IMR-90 (cell line): Measurements from ENCODE around the gene PCGF2. TPM values are rescaled to one million over a fixed set of nuclear protein-coding genes. Genes with fewer than 3 reads are reported as not detected.
A peak's percentile ranks its signal among the peaks of the same experiment; 100 is the strongest.

ENCODE experiments used
- ATAC-seq: fragments of 200-7000 bp; cut with Tn5 transposase; 2 replicates; pipeline ENCODE4 v1.9.1; 2020; ENCODE audit warnings: low read depth, mild to moderate bottlenecking, moderate library complexity
- BruUV-seq: library from RNA; stranded (reverse); fragments of 400-500 nt; replicated peaks from 2 replicates; lab custom pipeline; 2021; lab: Mats Ljungman, UMichigan
- CTCF ChIA-PET: fragments of 300-600 bp; formaldehyde crosslinking; extraction: SDS; loops from one replicate; lab custom pipeline; 2021; ENCODE audit warnings: antibody characterized with exemption; lab: Yijun Ruan, JAX
- POLR2A ChIA-PET: fragments of 300-600 bp; sonication (Branson Sonifier 250); formaldehyde crosslinking; loops from one replicate; lab custom pipeline; 2022; ENCODE audit warnings: antibody characterized with exemption; ENCODE audit not compliant: unreplicated experiment; lab: Charles Lee
- DNase-seq: peaks from one replicate; pipeline ENCODE4 v3.0.0; 2013
- H2AFZ ChIP-seq: replicated peaks from 2 replicates; pipeline ENCODE3; 2013; ENCODE audit warnings: low read length, mild to moderate bottlenecking; ENCODE audit not compliant: poor library complexity
- H2AK5ac ChIP-seq: 2 replicates; pipeline ENCODE4 v1.6.1; 2013; ENCODE audit warnings: low read depth, low read length, inconsistent platforms
- H2AK9ac ChIP-seq: replicated peaks from 2 replicates; pipeline ENCODE3; 2013; ENCODE audit warnings: mild to moderate bottlenecking, low read depth, low read length, moderate library complexity; ENCODE audit not compliant: poor library complexity
- H2BK120ac ChIP-seq: 2 replicates; pipeline ENCODE4 v1.6.1; 2013; ENCODE audit warnings: low read depth, low read length, inconsistent platforms
- H2BK15ac ChIP-seq: 3 replicates; pipeline ENCODE4 v1.6.1; 2013; ENCODE audit warnings: low read depth, low read length, inconsistent platforms
- H2BK20ac ChIP-seq: 2 replicates; pipeline ENCODE4 v1.6.1; 2013; ENCODE audit warnings: low read depth, mild to moderate bottlenecking, inconsistent platforms, low read length, moderate library complexity
- H2BK5ac ChIP-seq: 2 replicates; pipeline ENCODE4 v1.6.1; 2013; ENCODE audit warnings: mild to moderate bottlenecking, low read depth, low read length, inconsistent platforms; ENCODE audit not compliant: poor library complexity, severe bottlenecking
- H3K14ac ChIP-seq: replicated peaks from 2 replicates; pipeline ENCODE4 v1.6.1; 2013; ENCODE audit warnings: low read depth, low read length, inconsistent platforms
- H3K18ac ChIP-seq: 2 replicates; pipeline ENCODE4 v1.6.1; 2013; ENCODE audit warnings: low read depth, low read length, control low read depth
- H3K23ac ChIP-seq: 2 replicates; pipeline ENCODE4 v1.6.1; 2013; ENCODE audit warnings: low read depth, low read length, inconsistent platforms
- H3K27ac ChIP-seq: 2 replicates; pipeline ENCODE4 v1.5.1; 2013; ENCODE audit warnings: mild to moderate bottlenecking, control low read depth, low read length; ENCODE audit not compliant: insufficient read depth
- H3K27me3 ChIP-seq: 2 replicates; pipeline ENCODE4 v1.6.1; 2013; ENCODE audit warnings: low read length; ENCODE audit not compliant: control insufficient read depth, insufficient read depth
- H3K36me3 ChIP-seq: 2 replicates; pipeline ENCODE4 v1.6.1; 2013; ENCODE audit warnings: low read length, mixed read lengths; ENCODE audit not compliant: control insufficient read depth, insufficient read depth
- H3K4ac ChIP-seq: 2 replicates; pipeline ENCODE4 v1.6.1; 2013; ENCODE audit warnings: low read depth, low read length, inconsistent platforms
- H3K4me1 ChIP-seq: 2 replicates; pipeline ENCODE4 v1.6.1; 2013; ENCODE audit warnings: low read length, mixed read lengths; ENCODE audit not compliant: control insufficient read depth, insufficient read depth
- H3K4me2 ChIP-seq: 2 replicates; pipeline ENCODE4 v1.6.1; 2013; ENCODE audit warnings: low read depth, mild to moderate bottlenecking, control low read depth, low read length, moderate library complexity
- H3K4me3 ChIP-seq: 2 replicates; pipeline ENCODE4 v1.5.1; 2013; ENCODE audit warnings: low read depth, mild to moderate bottlenecking, control low read depth, low read length, moderate library complexity; ENCODE audit not compliant: insufficient read depth
- H3K56ac ChIP-seq: 2 replicates; pipeline ENCODE4 v1.6.1; 2013; ENCODE audit warnings: low read length, inconsistent platforms; ENCODE audit not compliant: insufficient read depth; ENCODE audit errors: extremely low read depth
- H3K79me1 ChIP-seq, 2 experiments: 2 replicates each; pipeline ENCODE4 v1.6.1; 2013; ENCODE audit warnings: low read length in 2 of 2, inconsistent platforms in 1 of 2, low read depth in 1 of 2
- H3K9ac ChIP-seq: 2 replicates; pipeline ENCODE4 v1.6.1; 2013; ENCODE audit warnings: low read depth, low read length, control low read depth
- H3K9me1 ChIP-seq: 2 replicates; pipeline ENCODE4 v1.6.1; 2013; ENCODE audit warnings: low read length, inconsistent platforms; ENCODE audit not compliant: insufficient read depth
- H3K9me3 ChIP-seq: 2 replicates; pipeline ENCODE4 v1.6.1; 2013; ENCODE audit warnings: low read length; ENCODE audit not compliant: control insufficient read depth, insufficient read depth
- H4K20me1 ChIP-seq: 2 replicates; pipeline ENCODE4 v1.6.1; 2013; ENCODE audit warnings: low read length, inconsistent platforms; ENCODE audit not compliant: insufficient read depth
- H4K5ac ChIP-seq: 2 replicates; pipeline ENCODE4 v1.6.1; 2013; ENCODE audit warnings: mild to moderate bottlenecking, low read depth, low read length, control low read depth
- H4K8ac ChIP-seq, 2 experiments: 2 replicates each; pipeline ENCODE4 v1.6.1; 2013; ENCODE audit warnings: low read depth in 2 of 2, low read length in 2 of 2, control low read depth in 1 of 2, inconsistent platforms in 1 of 2
- H4K91ac ChIP-seq: 2 replicates; pipeline ENCODE4 v1.6.1; 2013; ENCODE audit warnings: low read depth, low read length, inconsistent platforms; ENCODE audit not compliant: insufficient read depth
- FOS ChIP-seq: fragments of 150-350 bp; IDR thresholded peaks from 2 replicates; pipeline ENCODE4 v1.6.1; 2016; ENCODE audit warnings: low read depth, low read length
- MAFK ChIP-seq: IDR thresholded peaks from 2 replicates; pipeline ENCODE4 v1.6.1; 2012; ENCODE audit warnings: low read depth, low read length, improper control_type of control experiment
- MAZ ChIP-seq: IDR thresholded peaks from 2 replicates; pipeline ENCODE4 v1.6.1; 2012; ENCODE audit warnings: low read depth, mild to moderate bottlenecking, low read length, improper control_type of control experiment, moderate library complexity, borderline replicate concordance
- RCOR1 ChIP-seq: IDR thresholded peaks from 2 replicates; pipeline ENCODE4 v1.6.1; 2012; ENCODE audit warnings: mild to moderate bottlenecking, low read length, improper control_type of control experiment; ENCODE audit not compliant: insufficient replicate concordance
- RFX5 ChIP-seq: IDR thresholded peaks from 2 replicates; pipeline ENCODE4 v1.8.0; 2012; ENCODE audit warnings: low read depth, mild to moderate bottlenecking, low read length, moderate library complexity
- SMC3 ChIP-seq: fragments of 150-350 bp; IDR thresholded peaks from 2 replicates; pipeline ENCODE4 v1.6.1; 2016; ENCODE audit warnings: low read depth, mild to moderate bottlenecking, antibody characterized with exemption, low read length, moderate library complexity
- WGBS, 2 experiments: methylation state at CpG; one replicate each; pipeline versions ENCODE4 v1.1.5 to v1.1.7; 2013; ENCODE audit warnings: missing lambda C conversion rate in 2 of 2; ENCODE audit not compliant: insufficient read length in 1 of 2; ENCODE audit errors: extremely low coverage in 2 of 2; 5-methylcytosine and 5-hydroxymethylcytosine counted together
- dilution Hi-C: fragments of 300-500 bp; cut with HindIII; formaldehyde crosslinking; loops from one replicate; pipeline ENCODE4 v1.14.3; 2018; ENCODE audit warnings: low sequenced_read_pairs; ENCODE audit not compliant: unreplicated experiment
- in situ Hi-C: fragments of 300-500 bp; cut with MboI; formaldehyde crosslinking; loops from 3 replicates; pipeline ENCODE4 v1.14.3; 2019; ENCODE audit warnings: low sequenced_read_pairs, inconsistent platforms, mixed read lengths
- intact Hi-C: fragments of 100-400 bp; cut with micrococcal nuclease; formaldehyde crosslinking; loops from 2 replicates; pipeline ENCODE4 v1.10.0; 2022
- polyA plus RNA-seq, 3 experiments: library from polyadenylated mRNA; depleted of rRNA; stranded (reverse); fragments of >200 nt; gene quantifications; 2 replicates each; pipeline ENCODE4 v1.2.3, GENCODE V29; 2012; ENCODE audit warnings: low replicate concordance in 1 of 3
- total RNA-seq: library from RNA; depleted of rRNA; stranded (reverse); fragments of >200 nt; gene quantifications from 2 replicates; pipeline ENCODE4 v1.2.3, GENCODE V29; 2012

The PCGF2 gene
- total and polyA plus RNA-seq, 2 of the 4 experiments (the other 2 are of a cell fraction), result 1.1 to 18.2 TPM

GRCh38 chr17:38746849-38747462 is 1.2 kb downstream of the PCGF2 start:
- Histone ChIP-seq H3K4me1 (peaks cover 23% of the 10 kb centered on the region), H3K9ac (peak overlapping the region; percentile 65), H3K14ac (peak overlapping the region; percentile 3; the same call in 1 of the 2 replicates), H2BK5ac (peak overlapping the region; percentile 12), H4K5ac (no peak overlapping the region), H3K9me1 (peaks cover 22% of the 10 kb centered on the region), H2BK20ac (no peak overlapping the region), H3K27ac (peak overlapping the region; percentile 58), H3K79me1 (peaks cover 0 to 53% of the 10 kb centered on the region in 2 experiments; a peak in 3 of 4 replicates), H3K4ac (peak overlapping the region; percentile 43), H3K4me3 (peak overlapping the region; percentile 91), H3K4me2 (peak overlapping the region; percentile 95), H3K27me3 (no peaks in the 10 kb centered on the region), H2AK9ac (peak overlapping the region; percentile 66), H3K56ac (no peak overlapping the region), H3K23ac (peak overlapping the region; percentile 8; the same call in 1 of the 2 replicates), H2AK5ac (peak overlapping the region; percentile 33; the same call in 1 of the 2 replicates), H4K20me1 (peaks cover 52% of the 10 kb centered on the region), H2BK120ac (no peak overlapping the region), H3K9me3 (no peaks in the 10 kb centered on the region), H4K91ac (no peak overlapping the region), H3K18ac (no peak overlapping the region; the same call in 1 of the 2 replicates), H4K8ac (no peak overlapping the region), H2AFZ (no peak overlapping the region), H2BK15ac (no peak overlapping the region), H3K36me3 (no peaks in the 10 kb centered on the region)
- no CpG with 5 or more reads among the region's 21 CpGs for WGBS, 2 experiments
- POLR2A ChIA-PET, result no interaction called here
- BruUV-seq, result no TSS peak
- DNase-seq (no peak), ATAC-seq (no peak; the same call in 1 of the 2 replicates)
- CTCF ChIA-PET, result no interaction called here
- no peak for TF ChIP-seq RFX5
- no peak for TF ChIP-seq RCOR1
- peak; percentile 2; the same call in 1 of the 2 replicates for TF ChIP-seq MAZ
- no peak for TF ChIP-seq FOS
- TF ChIP-seq SMC3, result no peak
- TF ChIP-seq MAFK, result no peak
- intact Hi-C loops, result no loop called here
- dilution Hi-C loops, result no loop called here
- in situ Hi-C loops, result no loop called here
